NCI-H128 (cell line): ENCODE results near the gene CDCA5.

Source experiments
- DNase-seq: peaks from one replicate; lab custom pipeline; 2025; ENCODE audit not compliant: unreplicated experiment; lab: John Stamatoyannopoulos, UW

The CDCA5 gene

DNA sequence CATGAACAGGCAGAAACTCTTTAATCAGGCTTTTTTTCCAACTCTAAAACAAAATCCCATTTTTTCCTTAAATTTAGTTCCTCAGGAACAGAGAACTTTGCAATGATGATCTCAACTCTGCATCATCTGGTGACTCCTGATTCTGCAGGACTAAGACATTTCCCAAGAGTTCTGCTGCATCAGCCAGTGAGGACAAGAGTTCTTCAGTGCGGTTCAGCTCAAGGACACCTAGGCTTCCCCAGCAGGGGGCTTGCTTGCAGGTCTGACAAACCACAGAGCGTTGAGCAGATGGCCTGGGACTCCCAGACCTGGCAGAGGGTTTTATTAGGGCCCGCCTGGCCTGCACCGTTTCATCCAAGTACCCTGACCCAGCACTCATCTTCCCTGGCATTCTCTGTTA, 6.4 kb downstream of the CDCA5 start:
- DNase-seq: no peak

GRCh38 chr11:65072631-65072966, 11.2 kb downstream of the CDCA5 start:
- DNase-seq: no peak

DNA sequence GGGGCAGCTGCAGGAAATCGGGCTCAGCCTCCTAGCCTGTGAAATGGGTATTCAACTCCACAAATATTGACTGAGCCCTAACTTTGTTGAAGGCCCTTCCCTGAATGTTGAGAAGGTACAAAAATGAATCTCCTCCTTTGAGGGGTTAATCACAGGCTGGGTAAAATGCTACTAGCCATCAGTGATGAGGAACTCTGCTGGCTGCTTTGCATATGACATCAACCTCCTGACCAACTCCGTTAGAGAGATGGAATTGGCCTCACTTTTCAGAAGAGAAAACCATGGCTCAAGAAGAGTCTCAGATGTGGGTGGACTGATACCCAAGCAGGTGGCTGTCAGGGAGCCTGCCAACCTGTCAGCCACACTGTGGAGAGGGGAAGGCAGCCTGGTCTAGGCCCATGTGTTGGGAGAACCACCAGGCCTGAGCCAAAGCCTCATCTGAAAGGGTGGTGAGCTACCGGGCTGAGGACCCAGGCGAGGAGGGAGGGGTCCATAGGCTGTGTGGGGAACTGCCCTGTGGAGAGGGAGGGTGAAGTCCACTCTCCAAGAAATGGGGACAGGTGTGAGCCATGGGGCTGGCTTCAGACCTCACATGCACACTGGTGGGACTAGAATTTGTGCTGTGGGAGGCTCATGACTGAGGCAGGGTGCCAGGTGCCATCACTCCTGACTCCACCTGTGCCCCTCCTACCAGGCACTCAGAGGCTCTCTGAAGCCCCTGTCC, 11.8 kb downstream of the CDCA5 start:
- no peak for DNase-seq

GRCh38 chr11:65069217-65069616, 14.6 kb downstream of the CDCA5 start:
- no peak for DNase-seq

GRCh38 chr11:65067446-65067845, 16.4 kb downstream of the CDCA5 start:
- DNase-seq: no peak

- peak; percentile 44 for DNase-seq
Measured at GRCh38 chr11:65066805-65067291, 17.0 kb downstream of the CDCA5 start.

- DNase-seq: no peak
Measured at GRCh38 chr11:65066315-65066714, 17.5 kb downstream of the CDCA5 start.

DNA sequence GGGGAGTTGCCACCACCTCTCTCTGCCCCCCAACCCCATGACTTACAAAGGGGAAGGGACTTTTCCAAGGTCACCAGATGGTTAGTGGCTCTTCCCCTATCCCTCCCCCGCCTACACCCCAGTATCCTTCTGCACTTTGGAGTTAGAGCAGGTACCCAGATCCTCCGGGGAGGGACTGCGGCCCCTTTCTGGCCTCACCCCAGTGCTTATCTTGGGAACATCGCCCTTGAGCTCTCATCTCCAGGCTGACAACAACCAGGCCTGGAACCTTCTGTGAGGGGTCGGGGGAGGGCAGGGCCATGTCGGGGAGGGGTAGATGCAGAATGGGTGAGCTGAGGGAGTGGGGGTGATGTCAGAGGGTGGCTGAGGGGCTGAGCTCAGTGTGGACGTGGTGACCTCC, 18.0 kb downstream of the CDCA5 start:
- no peak for DNase-seq

DNA sequence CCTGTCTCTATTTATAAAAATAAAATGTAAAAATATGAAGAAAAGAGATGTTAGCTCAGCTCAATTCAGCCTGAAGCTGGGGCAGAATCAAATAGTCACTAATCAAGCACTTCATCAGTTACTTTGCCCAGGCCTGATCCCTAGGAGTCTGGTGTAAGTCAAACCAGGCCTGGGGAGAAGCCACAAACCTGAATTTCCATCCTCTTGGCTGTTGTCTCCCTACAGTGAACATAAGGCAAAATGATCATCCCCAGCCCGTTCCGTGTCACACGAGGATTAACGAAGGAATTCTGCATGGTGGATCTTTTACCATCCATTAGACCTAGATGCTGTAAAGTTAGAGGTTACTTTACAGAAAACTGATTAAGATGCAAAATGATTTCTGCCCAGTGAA, 19.0 kb downstream of the CDCA5 start:
- DNase-seq: no peak

DNA sequence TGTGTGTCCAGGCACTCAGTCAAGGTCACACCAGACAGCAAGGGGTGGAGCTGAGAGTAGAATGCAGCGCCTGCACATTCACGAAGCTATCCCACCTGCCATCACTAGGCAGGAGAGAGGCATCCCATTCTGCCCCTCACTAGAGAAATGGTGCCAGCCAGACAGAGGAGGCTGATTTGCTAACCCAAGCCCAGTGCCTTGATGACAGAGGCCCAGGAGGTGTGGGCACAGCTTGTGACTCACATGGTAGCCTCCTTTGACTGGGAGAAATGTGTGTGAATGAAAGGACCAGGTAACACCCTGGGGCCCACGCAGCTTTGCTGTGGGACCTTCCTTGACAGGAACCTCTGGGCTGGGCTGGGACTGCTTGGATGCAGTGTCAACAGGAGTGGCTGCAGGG, 20.3 kb downstream of the CDCA5 start:
- DNase-seq: no peak

- no peak for DNase-seq
Measured at GRCh38 chr11:65060913-65061408, 22.9 kb downstream of the CDCA5 start.

- DNase-seq: no peak
Measured at GRCh38 chr11:65059959-65060824, 23.6 kb downstream of the CDCA5 start.

DNA sequence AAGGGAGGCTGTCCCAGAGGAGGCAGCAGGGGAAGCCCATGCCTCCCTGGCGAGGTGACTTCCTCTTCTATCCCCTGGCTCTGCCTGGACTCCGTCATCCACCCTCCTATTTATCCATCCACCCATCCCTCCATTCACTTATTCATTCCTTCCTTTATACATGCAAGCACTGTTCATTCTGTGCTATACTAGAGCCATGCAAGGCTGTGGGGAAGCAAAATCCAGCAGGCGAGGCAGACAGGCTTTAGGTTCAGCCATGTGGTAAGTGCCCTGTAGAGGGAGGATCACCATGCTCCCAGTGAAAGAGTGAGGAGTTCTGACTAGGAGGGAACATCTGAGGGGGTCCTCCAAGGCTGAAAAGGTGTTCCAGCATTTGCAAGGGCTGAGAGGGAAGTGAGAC, 24.3 kb downstream of the CDCA5 start:
- DNase-seq: no peak

DNA sequence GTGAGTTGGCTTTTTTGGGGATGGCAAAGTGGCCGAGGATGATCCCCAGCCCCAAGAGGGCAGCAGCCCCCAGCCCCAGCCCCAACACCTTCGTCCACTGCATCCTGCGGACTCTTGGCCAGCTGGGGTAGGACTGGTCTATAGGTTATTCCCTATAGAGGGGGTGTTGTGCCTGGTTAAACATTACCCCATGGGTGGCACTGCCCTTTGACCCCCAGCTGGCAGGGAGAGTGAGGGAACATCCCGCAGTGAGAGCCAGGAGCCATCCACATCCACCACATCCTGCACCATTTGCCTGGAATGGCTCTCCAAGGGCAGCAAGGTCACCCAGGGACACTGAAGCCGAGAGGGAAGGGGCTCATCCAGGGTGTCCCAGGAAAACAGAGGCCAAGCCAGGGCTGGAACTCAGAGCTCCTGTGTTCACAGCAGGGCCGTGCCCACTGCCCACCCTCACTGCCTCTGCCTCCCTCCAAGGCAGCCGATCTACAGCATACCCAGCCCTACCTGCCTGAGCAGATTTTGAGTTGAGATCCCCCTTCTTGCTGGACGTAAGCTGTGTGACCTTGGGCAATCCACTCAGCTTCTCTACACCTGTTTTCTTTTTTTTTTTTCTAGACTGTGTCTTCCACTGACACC, 25.3 kb downstream of the CDCA5 start, which contains the start of gene NAALADL1:
Gene NAALADL1 (minus strand): TSS at position 135 of the 636 bp plus-strand sequence. CDS start 32 bp downstream, at position 103.
- DNase-seq: no peak

DNA sequence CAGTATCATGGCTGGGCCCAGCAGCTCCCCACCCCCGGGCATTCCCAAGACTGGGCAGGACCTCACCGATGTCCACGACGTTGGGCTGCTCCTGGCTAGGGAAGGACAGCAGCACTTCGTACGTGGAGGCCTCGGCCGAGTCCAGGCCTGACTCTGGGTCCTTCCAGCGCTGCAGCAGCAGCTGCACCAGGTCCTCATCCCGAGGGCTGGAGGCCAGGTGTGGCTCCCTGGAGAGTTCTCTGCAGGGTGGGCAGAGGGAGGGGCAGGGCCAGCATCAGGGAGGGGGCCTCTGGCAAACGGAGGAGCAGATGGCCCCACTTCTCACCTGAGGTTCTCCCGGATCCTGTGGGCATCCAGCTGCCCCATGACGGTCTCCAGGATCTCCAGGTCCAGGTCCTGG, 25.8 kb downstream of the CDCA5 start:
- DNase-seq: no peak

DNA sequence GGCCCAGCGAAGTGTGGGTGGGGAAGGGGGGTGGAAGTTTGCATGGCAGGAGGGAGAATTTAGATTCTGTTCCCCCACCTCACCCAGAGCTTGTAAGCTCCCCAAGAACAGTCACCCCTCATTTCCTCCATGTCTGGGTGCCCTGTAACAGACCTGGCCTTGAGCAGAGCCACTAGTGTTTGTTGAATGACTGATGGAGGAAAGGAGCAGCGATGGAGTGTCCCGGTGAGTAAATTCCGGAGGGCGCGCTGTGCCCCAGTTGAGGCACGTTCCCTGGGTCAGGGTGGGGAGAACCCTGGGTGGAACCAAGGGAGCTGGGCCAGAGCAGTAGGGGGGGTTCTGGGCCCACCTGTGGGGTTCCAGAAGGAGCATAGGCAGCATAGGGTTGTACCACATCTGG, 26.3 kb downstream of the CDCA5 start:
- DNase-seq: no peak

DNA sequence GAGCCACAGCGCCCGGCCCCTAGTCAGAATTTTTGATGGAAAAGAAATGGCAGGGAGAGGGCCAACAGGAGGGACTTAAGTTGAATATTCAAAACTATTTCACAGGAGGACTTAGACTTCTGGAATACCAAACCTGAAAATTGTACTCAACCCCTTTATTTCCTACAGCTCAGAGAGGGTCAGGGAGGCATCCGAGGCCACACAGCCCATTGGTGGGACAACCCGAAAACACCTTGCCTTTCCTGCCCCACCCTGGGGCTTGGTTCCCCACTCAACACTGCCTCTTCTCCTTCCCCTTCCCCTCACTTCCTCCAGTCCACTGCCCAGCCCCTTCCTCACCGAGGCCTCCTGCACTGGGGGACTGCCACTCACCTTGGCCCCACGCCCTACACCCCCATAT, 26.8 kb downstream of the CDCA5 start:
- DNase-seq: no peak

DNA sequence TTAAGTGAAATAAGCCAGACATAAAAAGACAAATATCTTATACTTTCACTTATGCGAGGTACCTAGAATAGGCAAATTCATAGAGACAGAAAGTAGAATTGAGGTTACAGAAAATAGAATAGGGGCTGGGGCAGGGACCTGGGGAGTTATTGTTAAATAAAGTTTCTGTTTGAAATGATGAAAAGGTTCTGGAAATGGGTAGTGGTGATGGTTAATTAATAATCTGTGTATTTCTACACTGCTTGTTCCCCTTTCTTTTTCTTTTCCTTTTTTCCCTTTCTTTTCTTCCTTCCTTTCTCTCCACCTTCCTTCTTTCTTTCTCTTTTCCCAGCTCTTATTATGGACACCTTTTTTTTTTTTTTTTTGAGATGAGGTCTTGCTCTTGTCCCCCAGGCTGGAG, 28.3 kb downstream of the CDCA5 start:
- DNase-seq: no peak

DNA sequence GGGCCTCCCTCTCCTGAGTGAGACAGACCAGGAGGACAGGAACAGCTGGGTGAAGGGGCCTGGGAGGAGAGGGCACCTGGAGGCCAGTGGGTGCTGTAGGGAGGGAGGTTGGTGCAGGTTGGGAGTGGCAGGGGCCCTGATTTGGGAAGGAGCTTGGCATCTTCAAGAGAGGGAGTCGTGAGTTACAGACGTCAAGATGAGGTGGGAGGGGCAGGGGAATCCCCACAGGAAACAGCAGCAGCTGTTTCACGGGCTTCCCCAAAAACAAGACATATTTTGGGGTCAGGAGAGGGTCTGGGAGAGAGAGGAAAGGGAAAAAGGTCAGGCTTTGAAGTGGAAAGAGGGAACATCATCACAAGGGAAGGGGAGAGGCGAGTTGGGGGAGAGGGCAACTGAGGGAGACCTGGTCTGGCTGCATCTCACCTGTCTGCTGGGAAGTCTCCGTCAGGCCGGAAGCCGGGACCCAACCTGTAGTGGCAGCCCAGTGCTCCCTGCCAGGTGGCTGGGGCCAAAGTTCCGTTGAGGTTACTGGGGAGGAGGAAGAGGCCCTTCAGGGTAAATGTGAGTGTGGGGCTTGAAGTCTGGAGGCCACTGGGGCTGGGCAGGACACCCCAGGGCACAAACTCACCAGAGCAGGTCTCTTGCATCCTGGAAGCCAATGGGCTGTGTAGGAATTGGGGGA, 29.9 kb downstream of the CDCA5 start:
- DNase-seq: no peak

- no peak for DNase-seq
Measured at GRCh38 chr11:65051398-65051858, 32.4 kb downstream of the CDCA5 start.
